DOHH2 (cell line): ENCODE measurements around the gene FAM181B.

ENCODE experiments used
- H3F3A ChIP-seq: fragments of 200-600 bp; sonication (generic), shearing (Covaris generic); 2 replicates; pipeline ENCODE4 v1.6.0; 2016; ENCODE audit warnings: antibody characterized with exemption, mild to moderate bottlenecking; ENCODE audit not compliant: control insufficient read depth, insufficient read depth
- H3K27ac ChIP-seq: fragments of 200-600 bp; sonication (generic); 2 replicates; pipeline ENCODE4 v1.5.1; 2014; ENCODE audit warnings: low read depth, mild to moderate bottlenecking, low read length, moderate library complexity
- H3K27me3 ChIP-seq: fragments of 200-600 bp; sonication (generic); 2 replicates; pipeline ENCODE4 v1.6.1; 2014; ENCODE audit warnings: mild to moderate bottlenecking, low read length, mixed read lengths; ENCODE audit not compliant: control insufficient read depth
- H3K36me3 ChIP-seq: fragments of 200-600 bp; sonication (generic); 2 replicates; pipeline ENCODE4 v1.6.1; 2014; ENCODE audit warnings: mild to moderate bottlenecking, low read length, moderate library complexity, mixed read lengths; ENCODE audit not compliant: control insufficient read depth
- H3K4me1 ChIP-seq: fragments of 200-600 bp; sonication (generic); 2 replicates; pipeline ENCODE4 v1.6.1; 2014; ENCODE audit warnings: mild to moderate bottlenecking, low read length, mixed read lengths; ENCODE audit not compliant: control insufficient read depth
- H3K4me2 ChIP-seq: fragments of 200-600 bp; sonication (generic); 2 replicates; pipeline ENCODE4 v1.6.0; 2014; ENCODE audit warnings: mild to moderate bottlenecking, low read length, moderate library complexity
- H3K4me3 ChIP-seq: fragments of 200-600 bp; sonication (generic); 2 replicates; pipeline ENCODE4 v1.5.1; 2014; ENCODE audit warnings: mild to moderate bottlenecking, low read length, mixed read lengths
- H3K79me2 ChIP-seq: fragments of 200-600 bp; sonication (generic); 2 replicates; pipeline ENCODE4 v1.6.1; 2014; ENCODE audit warnings: mild to moderate bottlenecking, low read length, mixed read lengths; ENCODE audit not compliant: control insufficient read depth
- H3K9me2 ChIP-seq: fragments of 200-600 bp; sonication (generic); replicated peaks from 2 replicates; pipeline ENCODE4 v1.6.1; 2014; ENCODE audit warnings: mild to moderate bottlenecking, low read length, mixed read lengths; ENCODE audit not compliant: control insufficient read depth
- H3K9me3 ChIP-seq: fragments of 200-600 bp; sonication (generic); 2 replicates; pipeline ENCODE4 v1.6.1; 2014; ENCODE audit warnings: antibody characterized with exemption, low read length, mixed read lengths; ENCODE audit not compliant: control insufficient read depth, insufficient read depth
- H4K20me1 ChIP-seq: fragments of 200-600 bp; sonication (generic); 2 replicates; pipeline ENCODE4 v1.6.0; 2014; ENCODE audit warnings: low read depth, mild to moderate bottlenecking, antibody characterized with exemption, low read length, moderate library complexity; ENCODE audit not compliant: control insufficient read depth, insufficient read depth
- CTCF ChIP-seq: fragments of 200-600 bp; sonication (generic); IDR thresholded peaks from one replicate; pipeline ENCODE4 v1.5.1; 2014; ENCODE audit warnings: antibody characterized with exemption, mild to moderate bottlenecking, low read depth, low read length; ENCODE audit not compliant: poor library complexity, severe bottlenecking
- EZH2phosphoT487 ChIP-seq: fragments of 200-600 bp; sonication (generic); IDR thresholded peaks from 2 replicates; pipeline ENCODE4 v1.6.1; 2017; ENCODE audit warnings: borderline replicate concordance, mild to moderate bottlenecking, antibody characterized with exemption, low read length, moderate library complexity, mixed read lengths

Gene FAM181B

GRCh38 chr11:82763167-82763566, 29.5 kb upstream of the FAM181B start:
- H4K20me1 ChIP-seq: no peaks in the 10 kb centered on the region
- no peaks in the 10 kb centered on the region for H3F3A ChIP-seq
- no peak overlapping the region for H3K4me3 ChIP-seq
- no peaks in the 10 kb centered on the region for H3K9me3 ChIP-seq
- no peaks in the 10 kb centered on the region for H3K79me2 ChIP-seq
- no peak overlapping the region for H3K27ac ChIP-seq
- peaks cover 5% of the 10 kb centered on the region; the same call in 1 of the 2 replicates for H3K27me3 ChIP-seq
- H3K36me3 ChIP-seq: no peaks in the 10 kb centered on the region
- TF ChIP-seq CTCF: no peak
- no peak for TF ChIP-seq EZH2phosphoT487
- H3K4me2 ChIP-seq: no peak overlapping the region
- no peaks in the 10 kb centered on the region for H3K4me1 ChIP-seq
- H3K9me2 ChIP-seq: no peaks in the 10 kb centered on the region

GRCh38 chr11:82759649-82760048, 26.0 kb upstream of the FAM181B start:
- H4K20me1 ChIP-seq: no peaks in the 10 kb centered on the region
- H3K4me1 ChIP-seq: no peaks in the 10 kb centered on the region
- peaks cover 5% of the 10 kb centered on the region; the same call in 1 of the 2 replicates for H3K27me3 ChIP-seq
- no peaks in the 10 kb centered on the region for H3K9me3 ChIP-seq
- no peak overlapping the region for H3K4me2 ChIP-seq
- H3K36me3 ChIP-seq: no peaks in the 10 kb centered on the region
- H3K27ac ChIP-seq: no peak overlapping the region
- no peaks in the 10 kb centered on the region for H3K79me2 ChIP-seq
- H3K9me2 ChIP-seq: no peaks in the 10 kb centered on the region
- TF ChIP-seq CTCF: no peak
- H3K4me3 ChIP-seq: no peak overlapping the region
- no peaks in the 10 kb centered on the region for H3F3A ChIP-seq

- H3K4me3 ChIP-seq: no peak overlapping the region
- H3K4me1 ChIP-seq: no peaks in the 10 kb centered on the region
- H3F3A ChIP-seq: no peaks in the 10 kb centered on the region
- TF ChIP-seq CTCF: no peak
- no peak for TF ChIP-seq EZH2phosphoT487
- no peaks in the 10 kb centered on the region for H4K20me1 ChIP-seq
- H3K36me3 ChIP-seq: no peaks in the 10 kb centered on the region
- no peaks in the 10 kb centered on the region for H3K79me2 ChIP-seq
- H3K4me2 ChIP-seq: no peak overlapping the region
- H3K9me3 ChIP-seq: no peaks in the 10 kb centered on the region
- no peaks in the 10 kb centered on the region for H3K9me2 ChIP-seq
- no peak overlapping the region for H3K27ac ChIP-seq
- peaks cover 8% of the 10 kb centered on the region; the same call in 1 of the 2 replicates for H3K27me3 ChIP-seq
Measured at GRCh38 chr11:82757660-82758357, 24.1 kb upstream of the FAM181B start.
